Left hindlimb (tissue), 1 donor: ENCODE data around the gene TACC3.

Experiments
- DNase-seq: peaks from one replicate; pipeline ENCODE4 v3.0.0-alpha.2; 2018

TACC3 gene

GRCh38 chr4:1778642-1779392 lies 57.5 kb downstream of the TACC3 start:
- DNase-seq = no peak

GRCh38 chr4:1779588-1780382 lies 58.5 kb downstream of the TACC3 start:
- no peak for DNase-seq

GRCh38 chr4:1780435-1780834 lies 59.1 kb downstream of the TACC3 start:
- DNase-seq = no peak

GRCh38 chr4:1783015-1783414 lies 61.7 kb downstream of the TACC3 start:
- no peak for DNase-seq

GRCh38 chr4:1783970-1784369 lies 62.6 kb downstream of the TACC3 start:
- no peak for DNase-seq

- no peak for DNase-seq
Measured at GRCh38 chr4:1784395-1784788, 63.1 kb downstream of the TACC3 start.

GRCh38 chr4:1784789-1785591 lies 63.7 kb downstream of the TACC3 start:
- DNase-seq = no peak

GRCh38 chr4:1785592-1785991 lies 64.3 kb downstream of the TACC3 start:
- DNase-seq = no peak

GRCh38 chr4:1786544-1787362 lies 65.4 kb downstream of the TACC3 start:
- DNase-seq = no peak

GRCh38 chr4:1787411-1788077 lies 66.2 kb downstream of the TACC3 start:
- DNase-seq = no peak

GRCh38 chr4:1788254-1788973 lies 67.1 kb downstream of the TACC3 start:
- peak; percentile 68 for DNase-seq

- DNase-seq = no peak
Measured at GRCh38 chr4:1789552-1789951, 68.2 kb downstream of the TACC3 start.

- no peak for DNase-seq
Measured at GRCh38 chr4:1790005-1790404, 68.7 kb downstream of the TACC3 start.

GRCh38 chr4:1792158-1792831 lies 71.0 kb downstream of the TACC3 start:
- no peak for DNase-seq

GRCh38 chr4:1792832-1793495 lies 71.6 kb downstream of the TACC3 start, which contains the start of gene FGFR3:
FGFR3 (plus strand) TSS chr4:1793293; CDS start chr4:1793935, 642 bp downstream.
- DNase-seq = no peak

- no peak for DNase-seq
Measured at GRCh38 chr4:1793496-1793840, 72.1 kb downstream of the TACC3 start.

- DNase-seq = no peak
Measured at GRCh38 chr4:1793940-1794808, 72.9 kb downstream of the TACC3 start.
